Ascending aorta (tissue), 2 donors: ENCODE results near the gene CATSPER1. TPM values are rescaled to one million over a fixed set of nuclear protein-coding genes. Genes with fewer than 3 reads are reported as not detected.

Experiments used
- DNase-seq, 2 donors: peaks; one replicate each; pipeline ENCODE4 v3.0.0-alpha.2; 2019; ENCODE audit warnings: low spot score in 2 of 2
- H3K27ac ChIP-seq, 2 donors: fragments of 200-600 bp; sonication (generic); one replicate each; pipeline ENCODE4 v1.5.1; 2016 to 2017; ENCODE audit warnings: mild to moderate bottlenecking in 1 of 2
- H3K27me3 ChIP-seq: fragments of 200-600 bp; sonication (generic); one replicate; pipeline ENCODE4 v1.5.1; 2017
- H3K36me3 ChIP-seq, 2 donors: fragments of 200-600 bp; sonication (generic); one replicate each; pipeline ENCODE4 v1.5.1; 2016
- H3K4me1 ChIP-seq, 2 donors: fragments of 200-600 bp; sonication (generic); one replicate each; pipeline ENCODE4 v1.5.1; 2016 to 2017; ENCODE audit warnings: mild to moderate bottlenecking in 1 of 2
- H3K4me3 ChIP-seq, 2 donors: fragments of 200-600 bp; sonication (generic); one replicate each; pipeline ENCODE4 v1.5.1; 2016 to 2017; ENCODE audit warnings: mild to moderate bottlenecking in 1 of 2
- H3K9me3 ChIP-seq, 2 donors: fragments of 200-600 bp; sonication (generic); one replicate each; pipeline ENCODE4 v1.5.1; 2016
- CTCF ChIP-seq, 3 experiments: fragments of 200-600 bp in 2 of 3; fragments of 450-650 bp in 1 of 3; sonication (generic) in 2 of 3; IDR thresholded peaks; one replicate each; pipeline ENCODE4 v1.5.1; 2016 to 2019; ENCODE audit warnings: antibody characterized with exemption in 3 of 3, mild to moderate bottlenecking in 1 of 3, moderate library complexity in 1 of 3
- intact Hi-C: fragments of 100-400 bp; cut with DNase I; formaldehyde crosslinking; loops from one replicate; pipeline ENCODE4 v1.15.1; 2023
- total RNA-seq: library from RNA; depleted of rRNA; stranded (reverse); fragments of >200 nt; gene quantifications from one replicate; pipeline ENCODE4 v1.1.0, GENCODE V29; 2016

The CATSPER1 gene
- total RNA-seq, 1 donor from 2014 or later: not detected

DNA sequence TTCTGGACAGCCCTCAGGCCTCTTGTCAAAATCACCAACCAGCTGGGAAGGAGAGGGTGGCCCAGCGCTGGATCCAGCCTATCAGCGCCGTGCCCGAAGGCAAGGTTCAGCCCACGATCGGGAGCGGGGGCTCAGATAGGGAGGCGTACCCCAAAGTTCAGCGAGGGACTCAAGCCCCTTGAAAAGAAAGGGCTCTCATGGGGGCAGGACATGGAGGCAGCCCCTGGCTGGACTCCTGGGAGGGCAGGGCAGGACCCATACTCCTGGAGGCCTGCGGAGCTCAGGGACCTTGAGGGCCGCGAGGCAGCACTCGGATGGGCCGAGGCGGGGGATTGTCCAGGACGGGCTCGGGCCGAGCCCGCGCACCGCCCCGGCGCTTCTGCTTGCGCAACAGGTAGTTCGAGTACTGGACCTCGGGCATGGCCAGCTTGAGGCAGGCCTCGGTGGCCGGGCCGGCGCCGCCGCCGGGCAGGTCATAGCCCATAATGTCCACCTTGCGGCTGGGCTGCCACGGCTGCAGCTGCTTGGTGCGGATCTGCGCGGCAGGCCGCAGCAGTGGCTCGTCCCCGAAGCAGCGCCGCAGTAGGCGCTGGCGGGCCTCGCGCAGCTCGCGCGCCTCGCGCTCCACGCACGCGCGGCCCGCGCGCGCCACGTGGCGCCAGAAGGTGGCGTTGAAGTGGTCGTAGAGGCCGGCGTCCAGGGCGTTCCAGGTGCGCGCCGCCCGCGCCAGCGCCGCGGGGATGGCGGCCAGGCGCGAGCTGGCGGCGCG lies 16.1 kb upstream of the CATSPER1 start:
- H3K4me3 ChIP-seq: no peak overlapping the region
- H3K9me3 ChIP-seq: no peaks in the 10 kb centered on the region
- H3K4me1 ChIP-seq: no peaks in the 10 kb centered on the region
- TF ChIP-seq CTCF (IDR thresholded peaks at IDR 0.05): no peak
- H3K27me3 ChIP-seq: no peaks in the 10 kb centered on the region
- no peak for DNase-seq
- intact Hi-C loops: no loop called here
- H3K27ac ChIP-seq: no peak overlapping the region
- H3K36me3 ChIP-seq: no peaks in the 10 kb centered on the region

DNA sequence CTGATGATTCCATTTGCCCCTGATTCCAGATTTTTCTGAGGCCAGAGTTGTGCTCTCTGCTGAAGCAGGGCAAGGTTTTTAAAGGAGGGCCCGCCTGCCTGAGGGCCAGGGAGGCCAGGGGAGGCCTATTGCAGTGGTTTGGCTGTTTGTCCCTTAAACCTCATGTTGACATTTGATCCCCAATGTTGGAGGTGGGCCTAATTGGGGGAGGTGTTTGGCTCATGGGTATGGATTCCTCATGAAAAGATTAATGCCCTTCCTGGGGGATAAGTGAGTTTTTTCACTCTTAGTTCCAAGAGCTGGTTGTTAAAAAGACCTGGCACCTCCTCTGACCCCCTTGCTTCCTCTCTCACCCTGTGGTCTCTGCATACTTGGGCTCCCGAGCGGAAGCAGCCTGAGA lies 13.5 kb upstream of the CATSPER1 start:
- Histone ChIP-seq H3K4me3 (no peak overlapping the region), H3K4me1 (no peaks in the 10 kb centered on the region), H3K36me3 (no peaks in the 10 kb centered on the region), H3K27me3 (no peaks in the 10 kb centered on the region), H3K27ac (no peak overlapping the region), H3K9me3 (no peaks in the 10 kb centered on the region)
- intact Hi-C loops: no loop called here
- TF ChIP-seq CTCF (IDR thresholded peaks at IDR 0.05): no peak
- no peak for DNase-seq

DNA sequence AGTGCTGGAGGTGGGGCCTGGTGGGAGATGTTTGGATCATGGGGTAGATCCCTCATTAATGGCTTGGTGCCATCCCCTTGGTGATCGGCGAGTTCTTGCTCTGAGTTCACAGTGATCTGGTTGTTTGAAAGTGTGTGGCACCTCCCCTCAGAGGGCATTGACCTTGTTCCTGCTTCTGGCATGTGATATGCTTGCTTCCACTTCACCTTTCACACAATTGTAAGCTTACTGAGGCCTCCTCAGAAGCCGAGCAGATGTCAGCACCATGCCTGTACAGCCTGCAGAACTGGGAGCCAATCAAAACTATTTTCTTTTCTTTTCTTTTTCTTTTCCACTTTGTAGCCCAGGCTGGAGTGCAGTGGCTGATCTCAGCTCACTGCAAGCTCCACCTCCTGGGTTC lies 11.0 kb upstream of the CATSPER1 start:
- intact Hi-C loops: no loop called here
- no peaks in the 10 kb centered on the region for H3K4me1 ChIP-seq
- H3K4me3 ChIP-seq: no peak overlapping the region
- no peak for DNase-seq
- H3K27me3 ChIP-seq: no peaks in the 10 kb centered on the region
- no peaks in the 10 kb centered on the region for H3K36me3 ChIP-seq
- no peak overlapping the region for H3K27ac ChIP-seq
- H3K9me3 ChIP-seq: no peaks in the 10 kb centered on the region
- TF ChIP-seq CTCF (IDR thresholded peaks at IDR 0.05): no peak

DNA sequence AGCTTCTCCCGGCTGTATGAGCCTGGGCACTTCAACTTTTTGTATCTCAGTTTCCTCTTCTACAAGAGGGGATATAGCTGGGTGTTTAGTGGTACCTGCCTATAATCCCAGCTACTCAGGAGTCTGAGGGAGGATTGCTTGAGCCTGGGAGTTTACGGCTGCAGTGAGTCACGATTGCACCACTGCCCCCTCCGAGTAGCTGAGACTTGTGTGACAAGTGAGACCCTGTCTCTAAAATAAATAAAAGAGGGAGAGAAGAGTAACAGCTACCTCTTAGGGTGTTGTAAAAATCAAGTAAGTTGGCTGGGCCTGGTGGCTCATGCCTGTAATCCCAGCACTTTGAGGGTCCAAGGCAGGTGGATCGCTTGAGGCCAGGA lies 10.0 kb upstream of the CATSPER1 start:
- intact Hi-C loops: no loop called here
- no peaks in the 10 kb centered on the region for H3K4me1 ChIP-seq
- H3K9me3 ChIP-seq: no peaks in the 10 kb centered on the region
- no peak overlapping the region for H3K4me3 ChIP-seq
- H3K36me3 ChIP-seq: no peaks in the 10 kb centered on the region
- no peak overlapping the region for H3K27ac ChIP-seq
- no peaks in the 10 kb centered on the region for H3K27me3 ChIP-seq
- no peak for DNase-seq
- TF ChIP-seq CTCF (IDR thresholded peaks at IDR 0.05): no peak

DNA sequence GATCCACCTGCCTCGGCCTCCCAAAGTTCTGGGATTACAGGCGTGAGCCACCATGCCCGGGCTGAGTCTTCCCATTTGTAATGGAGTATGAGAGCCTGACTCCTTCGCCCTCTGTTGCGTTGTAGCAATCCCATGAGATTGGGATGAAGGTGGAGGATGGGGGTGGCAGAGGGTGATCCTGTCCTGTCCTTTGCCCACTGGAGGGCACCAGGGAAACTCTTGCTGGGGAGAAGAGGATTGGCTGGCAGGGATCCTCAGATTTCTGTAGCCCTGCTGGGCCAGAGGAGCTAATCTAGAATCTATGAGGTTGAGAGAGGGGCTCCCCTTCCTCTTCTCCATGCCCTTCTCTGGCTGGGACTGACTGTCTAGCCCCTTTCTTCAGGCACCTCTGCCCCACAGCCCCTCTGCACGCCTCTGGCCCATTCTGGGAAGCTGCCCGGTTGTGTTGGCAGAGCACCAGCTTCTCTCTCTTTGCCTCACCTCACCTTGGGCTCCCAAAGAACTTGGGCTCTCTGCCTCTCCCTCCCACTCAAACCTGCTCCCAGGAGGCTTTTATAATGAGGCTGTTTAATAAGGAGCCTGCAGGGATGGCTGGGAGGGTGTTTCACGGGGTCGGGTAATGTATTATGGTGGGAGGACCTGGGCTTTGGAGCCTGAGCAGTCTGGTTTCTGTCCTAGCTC lies 9.5 kb upstream of the CATSPER1 start:
- Histone ChIP-seq H3K9me3 (no peaks in the 10 kb centered on the region), H3K4me1 (no peaks in the 10 kb centered on the region), H3K27me3 (no peaks in the 10 kb centered on the region), H3K4me3 (no peak overlapping the region), H3K36me3 (no peaks in the 10 kb centered on the region), H3K27ac (no peak overlapping the region)
- intact Hi-C loops: no loop called here
- no peak for DNase-seq
- no peak for TF ChIP-seq CTCF (IDR thresholded peaks at IDR 0.05)
